ENCODE data around the gene NHERF1. TPM values are rescaled to one million over a fixed set of nuclear protein-coding genes. Genes with fewer than 3 reads are reported as not detected.

The NHERF1 gene
- total and polyA plus RNA-seq, 2 of the 4 experiments (the other 2 are of a cell fraction) = 3.8 to 11.8 TPM

DNA sequence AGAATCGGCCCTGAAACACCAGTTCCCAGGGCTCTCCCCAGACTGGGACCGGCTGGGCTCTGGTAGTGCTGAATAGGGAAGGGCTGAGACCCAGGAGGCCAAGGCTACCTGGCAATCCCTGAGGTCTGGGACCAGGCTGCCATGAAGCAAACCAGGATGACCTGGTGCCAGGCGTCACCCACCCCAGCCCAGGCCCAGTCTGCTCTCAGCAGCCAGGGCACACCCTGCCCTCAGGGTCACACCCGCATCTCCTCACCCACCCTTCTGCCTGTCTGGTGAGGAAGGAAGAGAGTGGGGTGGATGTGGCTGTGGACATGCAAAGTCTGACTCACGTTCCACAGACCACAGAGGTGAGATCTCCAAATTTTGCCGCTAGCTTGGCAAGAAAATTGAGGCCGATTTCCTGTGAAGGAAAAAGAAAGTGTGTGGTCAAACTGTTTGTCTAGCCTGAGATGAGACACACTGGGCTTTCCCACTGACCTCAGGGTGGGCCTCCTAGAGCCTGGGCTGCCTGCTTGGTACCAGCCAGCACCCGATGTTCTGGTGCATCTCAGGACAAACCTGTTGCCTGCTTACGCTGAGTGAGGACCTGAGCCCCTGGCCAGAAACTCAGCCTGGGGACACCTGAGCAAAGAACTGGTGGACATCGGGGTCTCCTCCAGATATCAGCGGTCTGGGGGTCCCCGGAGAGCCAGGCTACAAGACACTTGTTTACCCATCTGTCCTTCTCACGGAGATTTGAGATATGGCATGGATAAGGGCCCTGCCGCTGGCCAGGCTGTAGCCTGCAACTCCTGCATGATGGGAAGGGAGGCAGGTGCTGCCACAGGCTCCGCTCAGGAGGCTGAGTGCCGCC, 17.7 kb upstream of the NHERF1 start:
- ATAC-seq (ENCODE audit: low read depth) = no peak
- dilution Hi-C loops (cut with HindIII; ENCODE audit: low sequenced_read_pairs, unreplicated experiment) = no loop called here

More for the DNA sequence above, 17.7 kb upstream of the NHERF1 start:
- H4K8ac ChIP-seq (ENCODE audit: low read depth in 2 of 2, low read length in 2 of 2) = no peak overlapping the region
- POLR2A ChIA-PET (ENCODE audit: unreplicated experiment) = no interaction called here
- in situ Hi-C loops (cut with MboI; ENCODE audit: low sequenced_read_pairs) = no loop called here
- H3K4ac ChIP-seq (ENCODE audit: low read depth, low read length) = no peak overlapping the region
- H2BK20ac ChIP-seq (ENCODE audit: low read depth, low read length) = no peak overlapping the region
- no peak overlapping the region for H4K91ac ChIP-seq (ENCODE audit: insufficient read depth, low read depth, low read length)
- no peaks in the 10 kb centered on the region for H3K9me1 ChIP-seq (ENCODE audit: insufficient read depth, low read length)
- H3K79me1 ChIP-seq (ENCODE audit: low read depth in 1 of 2, low read length in 2 of 2) = no peaks in the 10 kb centered on the region
- H2AK9ac ChIP-seq (replicated peaks; ENCODE audit: low read depth, low read length, poor library complexity) = no peak overlapping the region
- H4K20me1 ChIP-seq (ENCODE audit: insufficient read depth, low read length) = no peaks in the 10 kb centered on the region
- no TSS peak for BruUV-seq (replicated peaks)
- intact Hi-C loops (cut with micrococcal nuclease) = no loop called here
- no peak overlapping the region for H3K4me2 ChIP-seq (ENCODE audit: low read depth, low read length)
- CTCF ChIA-PET = no interaction called here
- H3K4me1 ChIP-seq (ENCODE audit: control insufficient read depth, insufficient read depth, low read length) = no peaks in the 10 kb centered on the region
- no peak overlapping the region for H3K9ac ChIP-seq (ENCODE audit: low read depth, low read length)
- 60% methylated on average over 6 of the region's 16 CpGs; no CpG with 5 or more reads in 1 of the 2 experiments for WGBS, 2 experiments (ENCODE audit: extremely low coverage in 2 of 2, insufficient read length in 1 of 2)
- no peak overlapping the region for H3K18ac ChIP-seq (ENCODE audit: low read depth, low read length)
- peaks cover 3% of the 10 kb centered on the region; the same call in 1 of the 2 replicates for H3K9me3 ChIP-seq (ENCODE audit: control insufficient read depth, insufficient read depth, low read length)
- H3K27ac ChIP-seq (ENCODE audit: insufficient read depth, low read length) = no peak overlapping the region
- no peak overlapping the region for H4K5ac ChIP-seq (ENCODE audit: low read depth, low read length)
- H2BK120ac ChIP-seq (ENCODE audit: low read depth, low read length) = no peak overlapping the region
- TF ChIP-seq, protein P1, sequence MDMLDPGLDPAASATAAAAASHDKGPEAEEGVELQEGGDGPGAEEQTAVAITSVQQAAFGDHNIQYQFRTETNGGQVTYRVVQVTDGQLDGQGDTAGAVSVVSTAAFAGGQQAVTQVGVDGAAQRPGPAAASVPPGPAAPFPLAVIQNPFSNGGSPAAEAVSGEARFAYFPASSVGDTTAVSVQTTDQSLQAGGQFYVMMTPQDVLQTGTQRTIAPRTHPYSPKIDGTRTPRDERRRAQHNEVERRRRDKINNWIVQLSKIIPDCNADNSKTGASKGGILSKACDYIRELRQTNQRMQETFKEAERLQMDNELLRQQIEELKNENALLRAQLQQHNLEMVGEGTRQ (IDR thresholded peaks at IDR 0.05; ENCODE audit: low read depth, low read length) = no peak
- TF ChIP-seq MAFK (IDR thresholded peaks at IDR 0.05; ENCODE audit: low read depth, low read length) (no peak), MXI1 (IDR thresholded peaks at IDR 0.05; ENCODE audit: borderline replicate concordance, low read depth, low read length) (no peak), NFE2L2 (IDR thresholded peaks at IDR 0.05; ENCODE audit: low read depth, low read length) (no peak), ELK1 (IDR thresholded peaks at IDR 0.05; ENCODE audit: borderline replicate concordance, low read depth, low read length) (no peak), RCOR1 (IDR thresholded peaks at IDR 0.05; ENCODE audit: insufficient replicate concordance, low read length) (no peak), FOS (IDR thresholded peaks at IDR 0.05; ENCODE audit: low read depth, low read length) (no peak)
- TF ChIP-seq, protein P2, sequence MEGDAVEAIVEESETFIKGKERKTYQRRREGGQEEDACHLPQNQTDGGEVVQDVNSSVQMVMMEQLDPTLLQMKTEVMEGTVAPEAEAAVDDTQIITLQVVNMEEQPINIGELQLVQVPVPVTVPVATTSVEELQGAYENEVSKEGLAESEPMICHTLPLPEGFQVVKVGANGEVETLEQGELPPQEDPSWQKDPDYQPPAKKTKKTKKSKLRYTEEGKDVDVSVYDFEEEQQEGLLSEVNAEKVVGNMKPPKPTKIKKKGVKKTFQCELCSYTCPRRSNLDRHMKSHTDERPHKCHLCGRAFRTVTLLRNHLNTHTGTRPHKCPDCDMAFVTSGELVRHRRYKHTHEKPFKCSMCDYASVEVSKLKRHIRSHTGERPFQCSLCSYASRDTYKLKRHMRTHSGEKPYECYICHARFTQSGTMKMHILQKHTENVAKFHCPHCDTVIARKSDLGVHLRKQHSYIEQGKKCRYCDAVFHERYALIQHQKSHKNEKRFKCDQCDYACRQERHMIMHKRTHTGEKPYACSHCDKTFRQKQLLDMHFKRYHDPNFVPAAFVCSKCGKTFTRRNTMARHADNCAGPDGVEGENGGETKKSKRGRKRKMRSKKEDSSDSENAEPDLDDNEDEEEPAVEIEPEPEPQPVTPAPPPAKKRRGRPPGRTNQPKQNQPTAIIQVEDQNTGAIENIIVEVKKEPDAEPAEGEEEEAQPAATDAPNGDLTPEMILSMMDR (conservative IDR thresholded peaks at IDR 0.05; ENCODE audit: low read depth, low read length) = no peak
- no peaks in the 10 kb centered on the region for H3K36me3 ChIP-seq (ENCODE audit: control insufficient read depth, insufficient read depth, low read length)
- H3K56ac ChIP-seq (ENCODE audit: extremely low read depth, insufficient read depth, low read length) = no peak overlapping the region
- H2AFZ ChIP-seq (replicated peaks; ENCODE audit: low read length, poor library complexity) = no peak overlapping the region
- DNase-seq = no peak
- no peak overlapping the region for H2AK5ac ChIP-seq (ENCODE audit: low read depth, low read length)
- no peak overlapping the region for H3K23ac ChIP-seq (ENCODE audit: low read depth, low read length)
- no peak overlapping the region for H3K4me3 ChIP-seq (ENCODE audit: insufficient read depth, low read depth, low read length)
- H3K14ac ChIP-seq (replicated peaks; ENCODE audit: low read depth, low read length) = no peak overlapping the region
- peaks cover 10% of the 10 kb centered on the region; the same call in 1 of the 2 replicates for H3K27me3 ChIP-seq (ENCODE audit: control insufficient read depth, insufficient read depth, low read length)
- H2BK5ac ChIP-seq (ENCODE audit: low read depth, low read length, poor library complexity, severe bottlenecking) = no peak overlapping the region
- H2BK15ac ChIP-seq (ENCODE audit: low read depth, low read length) = no peak overlapping the region
